Natural killer cell (primary cell): ENCODE results near the gene ATP2B2. TPM values are rescaled to one million over a fixed set of nuclear protein-coding genes. Genes with fewer than 3 reads are reported as not detected.

ENCODE experiments used
- ATAC-seq, 3 donors: fragments of 150-1000 bp in 2 of 3; fragments of 200-7000 bp in 1 of 3; cut with Tn5 transposase; 1 replicate in 1 of 3; 2 replicates in 2 of 3; pipeline ENCODE4 v1.10.0; 2021; ENCODE audit warnings: mild to moderate bottlenecking in 2 of 3, moderate library complexity in 2 of 3
- DNase-seq, 2 donors: peaks; one replicate each; pipeline versions ENCODE4 v3.0.0 to v3.0.0-alpha.2; 2013 to 2021; ENCODE audit warnings: mixed read lengths in 1 of 2
- H3K27ac ChIP-seq: one replicate; pipeline ENCODE4 v1.5.1; 2013; ENCODE audit warnings: mild to moderate bottlenecking, low read length
- H3K27me3 ChIP-seq: one replicate; pipeline ENCODE4 v1.6.1; 2013; ENCODE audit warnings: low read length; ENCODE audit not compliant: control insufficient read depth, insufficient read depth
- H3K36me3 ChIP-seq: one replicate; pipeline ENCODE4 v1.6.1; 2013; ENCODE audit warnings: low read length; ENCODE audit not compliant: control insufficient read depth, insufficient read depth
- H3K4me1 ChIP-seq: one replicate; pipeline ENCODE4 v1.6.1; 2013; ENCODE audit warnings: low read length; ENCODE audit not compliant: control insufficient read depth, insufficient read depth
- H3K4me3 ChIP-seq: one replicate; pipeline ENCODE4 v1.5.1; 2013; ENCODE audit warnings: low read length
- H3K9me3 ChIP-seq: one replicate; pipeline ENCODE4 v1.6.1; 2013; ENCODE audit warnings: low read length; ENCODE audit not compliant: control insufficient read depth, insufficient read depth
- H3K27ac Mint-ChIP-seq, 2 donors: one replicate each; pipeline ENCODE4 v1.8.0; 2022; ENCODE audit warnings: mild to moderate bottlenecking in 2 of 2, mixed read lengths in 2 of 2, moderate library complexity in 1 of 2
- H3K27me3 Mint-ChIP-seq, 2 donors: one replicate each; pipeline ENCODE4 v1.8.0; 2022; ENCODE audit warnings: low read depth in 2 of 2, mixed read lengths in 2 of 2
- H3K36me3 Mint-ChIP-seq: one replicate; pipeline ENCODE4 v1.8.0; 2022; ENCODE audit warnings: mixed read lengths
- H3K4me1 Mint-ChIP-seq, 2 donors: one replicate each; pipeline ENCODE4 v1.8.0; 2022; ENCODE audit warnings: mixed read lengths in 2 of 2
- H3K4me3 Mint-ChIP-seq: one replicate; pipeline ENCODE4 v1.8.0; 2022; ENCODE audit warnings: mild to moderate bottlenecking, moderate library complexity, mixed read lengths
- H3K9me3 Mint-ChIP-seq, 2 donors: one replicate each; pipeline ENCODE4 v1.8.0; 2022; ENCODE audit warnings: mixed read lengths in 2 of 2
- WGBS: methylation state at CpG from one replicate; pipeline ENCODE4 v1.1.7; 2013; ENCODE audit warnings: missing lambda C conversion rate; ENCODE audit not compliant: insufficient coverage; 5-methylcytosine and 5-hydroxymethylcytosine counted together
- intact Hi-C: fragments of 100-400 bp; cut with micrococcal nuclease; formaldehyde crosslinking; loops from one replicate; pipeline ENCODE4 v1.14.2; 2022
- total RNA-seq, 4 donors: library from RNA; stranded (reverse); fragments of 120-200 nt in 1 of 4; gene quantifications; one replicate each; pipeline versions ENCODE4 v1.2.3 to v1.2.4, GENCODE V29; 2013 to 2022
- TF ChIP-seq, protein P1 (sequence below): fragments of 200-600 bp; IDR thresholded peaks from one replicate; pipeline ENCODE4 v1.8.0; 2022; ENCODE audit warnings: antibody characterized with exemption

ATP2B2 gene
- total RNA-seq, 3 donors from 2014 or later (not counting 1 experiment from before 2014, with no cell fraction given): not detected

DNA sequence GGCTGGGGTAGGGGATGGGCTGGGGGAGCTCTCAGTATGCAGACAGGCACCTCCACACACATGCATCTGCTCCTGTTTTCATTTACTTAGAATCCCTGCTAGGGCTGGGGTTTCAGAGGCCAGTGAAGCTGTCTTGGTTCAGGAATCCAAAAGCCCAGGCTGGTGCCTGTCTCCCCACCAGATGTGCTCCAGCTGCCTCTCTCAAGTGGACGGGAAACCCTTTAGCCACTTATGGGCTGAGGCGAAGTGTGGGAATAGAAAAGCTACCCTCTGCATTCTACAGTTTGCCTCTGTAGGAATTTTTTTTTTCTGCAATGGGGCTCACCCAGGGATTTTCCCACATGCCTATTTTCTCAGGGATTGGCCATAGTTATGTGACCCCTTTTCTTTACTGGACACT lies 72.5 kb downstream of the ATP2B2 start:
- ATAC-seq: no peak
- peaks cover 0 to 7% of the 10 kb centered on the region in 2 donors for H3K27me3 Mint-ChIP-seq
- H3K4me1 Mint-ChIP-seq: peaks cover 17 to 19% of the 10 kb centered on the region in 2 donors
- H3K9me3 ChIP-seq: no peaks in the 10 kb centered on the region
- H3K27me3 ChIP-seq: no peaks in the 10 kb centered on the region
- intact Hi-C loops: no loop called here
- H3K4me3 Mint-ChIP-seq: no peak overlapping the region
- 94% methylated on average over 2 of the region's 2 CpGs for WGBS
- DNase-seq: no peak
- no peaks in the 10 kb centered on the region for H3K36me3 Mint-ChIP-seq
- H3K36me3 ChIP-seq: no peaks in the 10 kb centered on the region
- H3K27ac Mint-ChIP-seq: no peak overlapping the region
- H3K9me3 Mint-ChIP-seq: no peaks in the 10 kb centered on the region
- TF ChIP-seq, protein P1, sequence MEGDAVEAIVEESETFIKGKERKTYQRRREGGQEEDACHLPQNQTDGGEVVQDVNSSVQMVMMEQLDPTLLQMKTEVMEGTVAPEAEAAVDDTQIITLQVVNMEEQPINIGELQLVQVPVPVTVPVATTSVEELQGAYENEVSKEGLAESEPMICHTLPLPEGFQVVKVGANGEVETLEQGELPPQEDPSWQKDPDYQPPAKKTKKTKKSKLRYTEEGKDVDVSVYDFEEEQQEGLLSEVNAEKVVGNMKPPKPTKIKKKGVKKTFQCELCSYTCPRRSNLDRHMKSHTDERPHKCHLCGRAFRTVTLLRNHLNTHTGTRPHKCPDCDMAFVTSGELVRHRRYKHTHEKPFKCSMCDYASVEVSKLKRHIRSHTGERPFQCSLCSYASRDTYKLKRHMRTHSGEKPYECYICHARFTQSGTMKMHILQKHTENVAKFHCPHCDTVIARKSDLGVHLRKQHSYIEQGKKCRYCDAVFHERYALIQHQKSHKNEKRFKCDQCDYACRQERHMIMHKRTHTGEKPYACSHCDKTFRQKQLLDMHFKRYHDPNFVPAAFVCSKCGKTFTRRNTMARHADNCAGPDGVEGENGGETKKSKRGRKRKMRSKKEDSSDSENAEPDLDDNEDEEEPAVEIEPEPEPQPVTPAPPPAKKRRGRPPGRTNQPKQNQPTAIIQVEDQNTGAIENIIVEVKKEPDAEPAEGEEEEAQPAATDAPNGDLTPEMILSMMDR: no peak
- H3K4me1 ChIP-seq: peaks cover 18% of the 10 kb centered on the region
- no peak overlapping the region for H3K4me3 ChIP-seq
- no peak overlapping the region for H3K27ac ChIP-seq

GRCh38 chr3:10432156-10432845 lies 73.1 kb downstream of the ATP2B2 start:
- DNase-seq: no peak
- intact Hi-C loops: no loop called here
- peaks cover 12 to 13% of the 10 kb centered on the region in 2 donors for H3K4me1 Mint-ChIP-seq
- H3K27me3 Mint-ChIP-seq: peaks cover 0 to 7% of the 10 kb centered on the region in 2 donors
- no peak overlapping the region for H3K27ac Mint-ChIP-seq
- no peaks in the 10 kb centered on the region for H3K36me3 Mint-ChIP-seq
- Histone ChIP-seq H3K4me1 (peaks cover 12% of the 10 kb centered on the region), H3K9me3 (no peaks in the 10 kb centered on the region), H3K4me3 (no peak overlapping the region), H3K27me3 (no peaks in the 10 kb centered on the region), H3K27ac (no peak overlapping the region), H3K36me3 (no peaks in the 10 kb centered on the region)
- TF ChIP-seq, protein P1: no peak
- H3K9me3 Mint-ChIP-seq: no peaks in the 10 kb centered on the region
- WGBS: 89% methylated on average over 16 of the region's 16 CpGs
- no peak for ATAC-seq
- no peak overlapping the region for H3K4me3 Mint-ChIP-seq

- Histone ChIP-seq H3K27ac (no peak overlapping the region), H3K4me3 (no peak overlapping the region), H3K4me1 (no peaks in the 10 kb centered on the region), H3K27me3 (no peaks in the 10 kb centered on the region), H3K36me3 (no peaks in the 10 kb centered on the region), H3K9me3 (no peaks in the 10 kb centered on the region)
- no peak overlapping the region for H3K4me3 Mint-ChIP-seq
- 92% methylated on average over 1 of the region's 1 CpG for WGBS
- no peaks in the 10 kb centered on the region for H3K4me1 Mint-ChIP-seq
- intact Hi-C loops: no loop called here
- DNase-seq (no peak), ATAC-seq (no peak)
- TF ChIP-seq, protein P1: no peak
- H3K27ac Mint-ChIP-seq: no peak overlapping the region
- no peaks in the 10 kb centered on the region for H3K36me3 Mint-ChIP-seq
- no peaks in the 10 kb centered on the region for H3K9me3 Mint-ChIP-seq
- peaks cover 0 to 7% of the 10 kb centered on the region in 2 donors for H3K27me3 Mint-ChIP-seq
Measured at GRCh38 chr3:10430805-10431204, 74.6 kb downstream of the ATP2B2 start.
